ENCODE results near the gene PIK3C2B. TPM values are rescaled to one million over a fixed set of nuclear protein-coding genes. Genes with fewer than 3 reads are reported as not detected.

Gene PIK3C2B
- total RNA-seq, 1 donor from 2014 or later, result 62.2 TPM

- H3K4me3 Mint-ChIP-seq (ENCODE audit: low read depth), result no peak overlapping the region
- H3K27me3 Mint-ChIP-seq, result no peaks in the 10 kb centered on the region
- TF ChIP-seq CTCF (IDR thresholded peaks at IDR 0.05; ENCODE audit: unreplicated experiment), result no peak
- H3K36me3 Mint-ChIP-seq (ENCODE audit: insufficient read depth), result peaks cover 19% of the 10 kb centered on the region
- DNase-seq (ENCODE audit: low spot score, unreplicated experiment), result no peak
- no peaks in the 10 kb centered on the region for H3K9me3 Mint-ChIP-seq (ENCODE audit: low read depth)
- H3K27ac Mint-ChIP-seq, result no peak overlapping the region
- no peaks in the 10 kb centered on the region for H3K4me1 Mint-ChIP-seq (ENCODE audit: low read depth)
Observed at GRCh38 chr1:204460346-204460745, 34.3 kb downstream of the PIK3C2B start.

- DNase-seq (ENCODE audit: low spot score, unreplicated experiment), result no peak
- Mint-ChIP-seq H3K4me1 (ENCODE audit: low read depth) (no peaks in the 10 kb centered on the region), H3K36me3 (ENCODE audit: insufficient read depth) (peaks cover 19% of the 10 kb centered on the region), H3K27me3 (no peaks in the 10 kb centered on the region), H3K9me3 (ENCODE audit: low read depth) (no peaks in the 10 kb centered on the region), H3K4me3 (ENCODE audit: low read depth) (no peak overlapping the region), H3K27ac (no peak overlapping the region)
- no peak for TF ChIP-seq CTCF (IDR thresholded peaks at IDR 0.05; ENCODE audit: unreplicated experiment)
Observed at GRCh38 chr1:204459706-204460105, 34.9 kb downstream of the PIK3C2B start.

- TF ChIP-seq CTCF (IDR thresholded peaks at IDR 0.05; ENCODE audit: unreplicated experiment), result no peak
- Mint-ChIP-seq H3K9me3 (ENCODE audit: low read depth) (no peaks in the 10 kb centered on the region), H3K4me3 (ENCODE audit: low read depth) (no peak overlapping the region), H3K27ac (no peak overlapping the region), H3K27me3 (no peaks in the 10 kb centered on the region), H3K4me1 (ENCODE audit: low read depth) (no peaks in the 10 kb centered on the region), H3K36me3 (ENCODE audit: insufficient read depth) (peaks cover 27% of the 10 kb centered on the region)
- no peak for DNase-seq (ENCODE audit: low spot score, unreplicated experiment)
Observed at GRCh38 chr1:204457666-204458065, 36.9 kb downstream of the PIK3C2B start.

GRCh38 chr1:204456826-204457442 lies 37.7 kb downstream of the PIK3C2B start:
- no peak for TF ChIP-seq CTCF (IDR thresholded peaks at IDR 0.05; ENCODE audit: unreplicated experiment)

GRCh38 chr1:204455831-204456145 lies 38.8 kb downstream of the PIK3C2B start:
- Mint-ChIP-seq H3K27ac (no peak overlapping the region), H3K9me3 (ENCODE audit: low read depth) (no peaks in the 10 kb centered on the region), H3K4me1 (ENCODE audit: low read depth) (no peaks in the 10 kb centered on the region), H3K4me3 (ENCODE audit: low read depth) (no peak overlapping the region), H3K27me3 (no peaks in the 10 kb centered on the region), H3K36me3 (ENCODE audit: insufficient read depth) (peaks cover 26% of the 10 kb centered on the region)
- DNase-seq (ENCODE audit: low spot score, unreplicated experiment), result no peak
- TF ChIP-seq CTCF (IDR thresholded peaks at IDR 0.05; ENCODE audit: unreplicated experiment), result no peak

More at GRCh38 chr1:204456826-204457442, 37.7 kb downstream of the PIK3C2B start:
- Mint-ChIP-seq H3K4me3 (ENCODE audit: low read depth) (no peak overlapping the region), H3K27me3 (no peaks in the 10 kb centered on the region), H3K27ac (peak overlapping the region; percentile 15), H3K4me1 (ENCODE audit: low read depth) (no peaks in the 10 kb centered on the region), H3K36me3 (ENCODE audit: insufficient read depth) (peaks cover 27% of the 10 kb centered on the region), H3K9me3 (ENCODE audit: low read depth) (no peaks in the 10 kb centered on the region)
- DNase-seq (ENCODE audit: low spot score, unreplicated experiment), result no peak

All from progenitor cell of endocrine pancreas (in vitro differentiated cells).